ENCODE results near the gene MRPS34.
A peak's percentile ranks its signal among the peaks of the same experiment; 100 is the strongest.

Gene MRPS34

DNA sequence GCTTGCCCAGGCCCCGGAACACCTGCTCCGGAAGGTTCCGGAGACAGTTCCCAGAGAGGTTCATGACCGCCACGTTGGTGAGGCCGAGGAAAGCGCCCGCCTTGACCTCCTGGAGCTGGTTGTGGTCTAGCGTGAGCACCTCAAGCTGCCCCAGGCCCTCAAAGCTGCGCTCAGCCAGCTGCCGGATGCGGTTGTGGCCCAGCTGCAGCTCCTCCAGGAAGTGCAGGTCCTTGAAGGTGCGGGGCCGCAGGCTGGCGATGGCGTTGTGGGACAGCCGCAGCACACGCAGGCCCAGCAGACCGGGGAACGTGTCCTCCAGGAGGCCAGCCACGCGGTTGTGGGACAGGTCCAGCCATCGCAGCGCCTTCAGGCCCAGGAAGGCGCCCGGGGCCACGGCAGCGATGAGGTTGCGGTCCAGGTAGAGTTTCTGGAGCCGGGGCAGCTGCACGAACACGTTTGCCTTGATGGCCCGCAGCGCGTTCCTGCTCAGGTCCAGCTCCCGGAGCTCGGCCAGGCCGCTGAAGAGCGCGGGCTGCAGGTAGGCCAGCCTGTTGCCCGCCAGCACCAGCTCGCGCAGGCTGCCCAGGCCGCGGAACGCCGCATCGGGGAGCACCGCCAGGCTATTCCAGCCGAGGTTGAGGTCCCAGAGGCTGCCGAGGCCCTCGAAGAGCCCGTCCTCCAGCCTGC lies 18.5 kb upstream of the MRPS34 start:
- intact Hi-C loops (cut with micrococcal nuclease), result no loop called here
- no peak overlapping the region for H3K27ac Mint-ChIP-seq
- H3K27me3 Mint-ChIP-seq, result no peaks in the 10 kb centered on the region
- H3K4me3 Mint-ChIP-seq, result no peak overlapping the region
- no peaks in the 10 kb centered on the region for H3K4me1 Mint-ChIP-seq (ENCODE audit: low read depth)
- no peaks in the 10 kb centered on the region for H3K9me3 Mint-ChIP-seq
- H3K36me3 Mint-ChIP-seq (ENCODE audit: low read depth), result peaks cover 64% of the 10 kb centered on the region

DNA sequence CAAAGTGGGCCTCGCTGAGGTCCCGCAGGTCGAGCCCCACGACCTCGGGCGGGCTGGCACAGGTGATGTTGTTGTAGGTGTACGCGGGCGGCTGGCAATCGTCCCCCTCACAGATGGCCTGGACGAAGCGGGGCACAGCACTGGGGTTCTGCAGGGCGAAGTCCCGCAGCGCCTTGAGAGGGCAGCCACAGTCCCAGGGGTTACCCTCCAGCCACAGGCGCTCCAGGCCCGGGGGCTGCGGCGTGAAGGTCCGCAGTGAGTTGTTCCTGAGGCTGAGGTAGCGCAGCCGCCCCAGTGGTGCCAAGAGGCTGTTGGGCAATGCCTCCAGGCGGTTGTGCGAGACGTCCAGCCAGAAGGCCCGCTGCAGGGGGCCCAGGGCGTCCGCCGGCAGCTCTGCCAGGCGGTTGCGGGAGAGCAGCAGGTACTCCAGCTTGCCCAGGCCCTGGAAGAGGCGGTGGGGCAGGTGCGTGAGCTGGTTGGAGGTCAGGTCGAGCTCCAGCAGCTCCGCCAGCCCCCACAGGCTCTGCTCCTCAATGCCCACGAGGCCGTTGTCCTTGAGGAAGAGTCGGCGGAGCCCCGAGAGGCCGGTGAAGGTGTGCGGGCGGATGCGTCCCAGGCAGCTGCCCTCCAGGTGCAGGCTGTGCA lies 17.8 kb upstream of the MRPS34 start:
- Mint-ChIP-seq H3K27ac (no peak overlapping the region), H3K4me1 (ENCODE audit: low read depth) (no peaks in the 10 kb centered on the region), H3K36me3 (ENCODE audit: low read depth) (peaks cover 71% of the 10 kb centered on the region), H3K27me3 (no peaks in the 10 kb centered on the region), H3K9me3 (no peaks in the 10 kb centered on the region), H3K4me3 (no peak overlapping the region)
- intact Hi-C loops (cut with micrococcal nuclease), result no loop called here

DNA sequence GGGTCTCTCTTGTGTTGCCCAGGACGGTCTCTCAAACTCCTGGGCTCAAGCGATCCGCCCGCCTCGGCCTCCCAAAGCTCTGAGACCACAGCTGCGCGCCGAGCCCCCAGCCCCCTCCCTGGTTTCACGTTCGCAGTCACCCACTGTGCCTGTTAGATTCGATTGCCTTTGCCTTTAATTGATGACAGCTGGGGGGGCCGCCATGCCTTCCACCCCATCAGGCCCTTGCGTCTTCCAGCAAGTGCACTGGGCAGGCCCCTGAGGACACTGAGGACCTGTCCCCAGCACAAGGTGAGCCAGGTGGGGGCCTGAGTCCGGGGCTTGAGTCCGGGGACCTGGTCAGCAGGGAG lies 17.3 kb upstream of the MRPS34 start:
- Mint-ChIP-seq H3K36me3 (ENCODE audit: low read depth) (peaks cover 76% of the 10 kb centered on the region), H3K9me3 (no peaks in the 10 kb centered on the region), H3K27me3 (no peaks in the 10 kb centered on the region), H3K4me3 (no peak overlapping the region), H3K27ac (no peak overlapping the region), H3K4me1 (ENCODE audit: low read depth) (peaks cover under 1% of the 10 kb centered on the region)
- intact Hi-C loops (cut with micrococcal nuclease), result no loop called here

DNA sequence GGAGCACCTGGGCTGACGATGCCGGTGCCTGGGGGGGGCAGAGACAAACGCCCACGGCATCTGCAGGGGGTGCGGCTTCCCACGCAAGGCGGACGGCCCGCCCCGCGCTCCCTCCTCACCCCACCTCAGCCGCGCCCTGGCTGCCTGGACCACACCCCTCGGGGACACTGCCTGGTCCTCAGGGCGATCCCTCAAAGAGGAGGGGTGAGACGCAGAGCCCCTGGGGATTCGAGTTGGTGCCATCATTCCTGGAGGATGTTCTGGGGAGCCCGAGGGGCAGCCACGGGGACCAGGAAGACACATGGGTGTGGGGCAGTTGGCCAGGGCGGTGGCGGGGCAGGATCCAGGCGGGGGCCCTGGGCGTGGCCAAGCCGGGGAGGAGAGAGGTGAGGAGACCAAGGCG lies 16.7 kb upstream of the MRPS34 start:
- no peak overlapping the region for H3K27ac Mint-ChIP-seq
- peaks cover 80% of the 10 kb centered on the region for H3K36me3 Mint-ChIP-seq (ENCODE audit: low read depth)
- intact Hi-C loops (cut with micrococcal nuclease), result no loop called here
- no peaks in the 10 kb centered on the region for H3K27me3 Mint-ChIP-seq
- H3K4me1 Mint-ChIP-seq (ENCODE audit: low read depth), result peaks cover 5% of the 10 kb centered on the region
- H3K9me3 Mint-ChIP-seq, result no peaks in the 10 kb centered on the region
- H3K4me3 Mint-ChIP-seq, result no peak overlapping the region

DNA sequence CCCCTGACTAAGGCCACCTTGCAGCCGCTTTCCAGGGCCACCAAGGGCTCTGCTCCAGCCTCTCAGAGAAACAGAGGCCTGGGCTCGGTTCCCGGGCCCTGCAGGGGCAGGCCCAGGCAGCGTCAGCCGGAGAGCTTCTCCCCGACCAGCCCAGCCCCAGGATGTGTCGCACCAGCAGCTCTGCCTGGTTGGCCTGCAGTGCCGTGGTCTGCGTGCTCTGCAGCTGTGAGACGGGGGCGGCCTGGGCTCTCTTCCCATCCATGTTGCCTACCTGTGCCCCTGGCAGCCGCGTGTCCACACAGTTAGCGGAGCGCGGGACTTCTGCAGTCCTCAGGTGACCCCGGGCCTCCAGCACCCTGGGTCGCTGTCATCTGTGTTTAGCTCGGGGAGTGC lies 15.8 kb upstream of the MRPS34 start:
- peaks cover 80% of the 10 kb centered on the region for H3K36me3 Mint-ChIP-seq (ENCODE audit: low read depth)
- H3K4me1 Mint-ChIP-seq (ENCODE audit: low read depth), result peaks cover 13% of the 10 kb centered on the region
- no peak overlapping the region for H3K27ac Mint-ChIP-seq
- intact Hi-C loops (cut with micrococcal nuclease), result no loop called here
- H3K4me3 Mint-ChIP-seq, result no peak overlapping the region
- no peaks in the 10 kb centered on the region for H3K9me3 Mint-ChIP-seq
- no peaks in the 10 kb centered on the region for H3K27me3 Mint-ChIP-seq

DNA sequence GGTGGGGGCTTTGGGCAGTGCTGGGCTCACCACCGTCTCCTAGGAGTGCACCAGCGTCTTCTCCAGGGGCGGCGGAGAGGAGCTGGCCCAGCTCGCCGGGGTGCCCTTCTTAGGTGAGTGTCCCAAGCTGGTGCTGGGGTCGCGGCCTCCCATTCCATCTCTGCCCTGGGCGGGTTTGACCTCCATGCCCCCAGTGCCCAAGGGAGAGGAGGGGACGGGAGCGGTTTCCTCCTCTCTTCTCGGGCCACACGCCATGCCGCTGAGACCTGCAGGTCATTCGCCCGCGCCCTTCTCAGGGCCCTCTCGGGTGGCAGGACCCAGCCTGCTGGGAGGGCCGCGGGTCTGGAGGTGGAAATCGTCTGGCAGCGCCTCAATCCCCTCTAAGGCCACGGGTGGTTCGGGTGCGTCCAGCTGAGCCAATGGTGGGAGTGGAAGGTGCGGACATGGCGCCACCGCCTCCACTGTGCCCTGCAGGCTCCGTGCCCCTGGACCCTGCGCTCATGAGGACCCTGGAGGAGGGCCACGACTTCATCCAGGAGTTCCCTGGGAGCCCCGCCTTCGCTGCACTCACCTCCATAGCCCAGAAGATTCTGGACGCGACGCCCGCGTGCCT lies 15.3 kb upstream of the MRPS34 start:
- Mint-ChIP-seq H3K4me3 (no peak overlapping the region), H3K36me3 (ENCODE audit: low read depth) (peaks cover 80% of the 10 kb centered on the region), H3K27me3 (no peaks in the 10 kb centered on the region), H3K27ac (no peak overlapping the region), H3K9me3 (no peaks in the 10 kb centered on the region), H3K4me1 (ENCODE audit: low read depth) (peaks cover 18% of the 10 kb centered on the region)
- intact Hi-C loops (cut with micrococcal nuclease), result no loop called here

DNA sequence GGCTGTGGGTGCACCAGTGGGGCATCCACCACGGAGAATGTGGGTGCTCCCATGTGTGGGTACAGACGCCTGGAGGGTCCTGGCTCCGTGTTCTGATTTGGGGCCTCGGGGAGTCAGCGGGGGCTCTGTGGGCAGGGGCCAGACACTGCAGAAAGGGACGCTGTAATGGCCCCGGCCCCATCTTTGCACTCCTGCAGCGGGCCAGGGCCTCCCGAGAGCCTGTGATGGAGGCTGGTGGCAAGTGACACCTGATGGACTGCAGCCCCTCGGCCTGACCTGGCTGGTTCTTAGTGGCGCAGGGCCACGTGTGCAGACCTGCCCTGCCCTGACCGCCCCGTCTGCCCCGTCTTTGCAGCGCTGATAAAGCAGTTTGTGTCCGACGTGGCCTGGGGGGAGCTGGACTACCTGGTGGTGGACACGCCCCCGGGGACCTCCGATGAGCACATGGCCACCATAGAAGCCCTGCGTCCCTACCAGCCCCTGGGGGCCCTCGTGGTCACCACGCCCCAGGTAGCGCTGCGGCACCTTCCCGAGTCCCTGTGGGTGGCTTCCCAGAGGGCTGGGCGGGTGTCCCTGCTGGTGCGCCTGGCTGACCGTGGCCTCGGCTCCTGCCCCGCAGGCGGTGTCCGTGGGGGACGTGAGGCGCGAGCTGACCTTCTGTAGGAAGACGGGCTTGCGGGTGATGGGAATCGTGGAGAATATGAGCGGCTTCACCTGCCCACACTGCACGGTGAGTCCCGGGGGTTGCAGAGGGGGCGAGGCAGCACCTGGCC lies 14.6 kb upstream of the MRPS34 start:
- H3K36me3 Mint-ChIP-seq (ENCODE audit: low read depth), result peaks cover 79% of the 10 kb centered on the region
- H3K4me1 Mint-ChIP-seq (ENCODE audit: low read depth), result peaks cover 19% of the 10 kb centered on the region
- no peaks in the 10 kb centered on the region for H3K9me3 Mint-ChIP-seq
- intact Hi-C loops (cut with micrococcal nuclease), result no loop called here
- no peaks in the 10 kb centered on the region for H3K27me3 Mint-ChIP-seq
- H3K4me3 Mint-ChIP-seq, result no peak overlapping the region
- no peak overlapping the region for H3K27ac Mint-ChIP-seq

DNA sequence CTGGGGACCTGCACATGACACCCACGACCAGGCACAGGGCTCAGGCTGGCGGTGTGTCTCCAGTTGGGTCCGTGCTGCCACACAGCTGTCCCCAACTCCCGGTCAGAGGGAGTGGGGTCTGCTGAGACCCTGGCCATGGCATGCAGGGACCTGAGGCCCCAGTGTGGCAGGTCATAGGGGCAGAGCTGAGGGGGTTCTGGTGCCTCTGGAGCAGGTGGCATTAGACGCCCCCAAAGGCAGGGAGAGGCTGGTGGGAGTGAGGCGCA lies 14.1 kb upstream of the MRPS34 start:
- Mint-ChIP-seq H3K36me3 (ENCODE audit: low read depth) (peaks cover 79% of the 10 kb centered on the region), H3K9me3 (no peaks in the 10 kb centered on the region), H3K27me3 (no peaks in the 10 kb centered on the region), H3K27ac (no peak overlapping the region), H3K4me3 (no peak overlapping the region), H3K4me1 (ENCODE audit: low read depth) (peaks cover 19% of the 10 kb centered on the region)
- intact Hi-C loops (cut with micrococcal nuclease), result no loop called here

DNA sequence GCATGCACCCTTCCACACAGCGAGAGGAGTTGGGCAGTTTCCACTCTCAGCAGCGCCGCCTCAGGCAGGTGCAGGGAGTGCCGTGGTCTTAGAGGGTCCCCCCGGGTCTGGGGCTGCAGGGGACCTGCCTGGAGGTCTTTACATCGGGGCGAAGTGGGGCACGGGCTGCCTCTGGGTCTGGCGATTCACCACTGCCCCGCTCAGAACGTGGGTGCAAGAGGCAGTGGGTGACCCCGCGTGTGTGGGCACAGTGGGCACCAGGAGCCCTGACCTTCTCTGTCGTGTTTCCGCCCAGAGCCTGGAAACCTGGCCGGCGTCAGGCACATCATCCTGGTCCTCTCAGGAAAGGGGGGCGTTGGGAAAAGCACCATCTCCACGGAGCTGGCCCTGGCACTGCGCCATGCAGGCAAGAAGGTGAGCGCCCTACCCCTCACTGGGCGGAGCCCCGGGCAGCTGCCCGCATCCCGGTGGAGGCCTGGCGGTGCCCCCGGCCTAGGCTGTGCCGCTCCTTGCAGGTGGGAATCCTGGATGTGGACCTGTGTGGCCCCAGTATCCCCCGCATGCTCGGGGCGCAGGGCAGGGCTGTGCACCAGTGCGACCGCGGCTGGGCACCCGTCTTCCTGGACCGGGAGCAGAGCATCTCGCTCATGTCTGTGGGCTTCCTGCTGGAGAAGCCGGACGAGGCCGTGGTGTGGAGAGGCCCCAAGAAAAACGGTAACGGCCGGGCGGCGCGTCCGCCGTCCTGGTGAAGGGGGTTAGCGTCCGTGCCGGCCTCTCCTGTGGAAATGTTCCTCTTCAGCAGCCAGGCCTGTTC lies 13.5 kb upstream of the MRPS34 start:
- no peaks in the 10 kb centered on the region for H3K27me3 Mint-ChIP-seq
- H3K27ac Mint-ChIP-seq, result no peak overlapping the region
- no peaks in the 10 kb centered on the region for H3K9me3 Mint-ChIP-seq
- H3K4me3 Mint-ChIP-seq, result no peak overlapping the region
- intact Hi-C loops (cut with micrococcal nuclease), result no loop called here
- H3K36me3 Mint-ChIP-seq (ENCODE audit: low read depth), result peaks cover 79% of the 10 kb centered on the region
- peaks cover 24% of the 10 kb centered on the region for H3K4me1 Mint-ChIP-seq (ENCODE audit: low read depth)

DNA sequence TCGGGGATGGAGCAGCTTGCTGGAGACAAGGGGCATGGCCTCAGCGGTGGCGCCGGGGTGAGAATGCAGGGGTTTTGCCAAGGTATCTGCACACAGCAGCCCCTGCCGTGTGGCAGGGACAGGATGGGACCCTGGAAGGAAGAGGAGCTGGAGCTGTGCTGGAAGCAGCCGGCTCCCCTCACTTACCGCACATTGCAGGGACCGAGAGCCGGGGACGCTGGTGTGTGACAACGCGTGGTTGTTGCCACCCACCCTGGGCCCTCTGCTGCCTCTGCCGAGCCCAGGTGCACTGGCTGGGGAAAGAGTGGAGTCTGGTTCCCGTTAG lies 12.9 kb upstream of the MRPS34 start:
- H3K4me3 Mint-ChIP-seq, result no peak overlapping the region
- H3K36me3 Mint-ChIP-seq (ENCODE audit: low read depth), result peaks cover 79% of the 10 kb centered on the region
- peaks cover 31% of the 10 kb centered on the region for H3K4me1 Mint-ChIP-seq (ENCODE audit: low read depth)
- no peaks in the 10 kb centered on the region for H3K9me3 Mint-ChIP-seq
- no peak overlapping the region for H3K27ac Mint-ChIP-seq
- H3K27me3 Mint-ChIP-seq, result no peaks in the 10 kb centered on the region
- intact Hi-C loops (cut with micrococcal nuclease), result no loop called here

DNA sequence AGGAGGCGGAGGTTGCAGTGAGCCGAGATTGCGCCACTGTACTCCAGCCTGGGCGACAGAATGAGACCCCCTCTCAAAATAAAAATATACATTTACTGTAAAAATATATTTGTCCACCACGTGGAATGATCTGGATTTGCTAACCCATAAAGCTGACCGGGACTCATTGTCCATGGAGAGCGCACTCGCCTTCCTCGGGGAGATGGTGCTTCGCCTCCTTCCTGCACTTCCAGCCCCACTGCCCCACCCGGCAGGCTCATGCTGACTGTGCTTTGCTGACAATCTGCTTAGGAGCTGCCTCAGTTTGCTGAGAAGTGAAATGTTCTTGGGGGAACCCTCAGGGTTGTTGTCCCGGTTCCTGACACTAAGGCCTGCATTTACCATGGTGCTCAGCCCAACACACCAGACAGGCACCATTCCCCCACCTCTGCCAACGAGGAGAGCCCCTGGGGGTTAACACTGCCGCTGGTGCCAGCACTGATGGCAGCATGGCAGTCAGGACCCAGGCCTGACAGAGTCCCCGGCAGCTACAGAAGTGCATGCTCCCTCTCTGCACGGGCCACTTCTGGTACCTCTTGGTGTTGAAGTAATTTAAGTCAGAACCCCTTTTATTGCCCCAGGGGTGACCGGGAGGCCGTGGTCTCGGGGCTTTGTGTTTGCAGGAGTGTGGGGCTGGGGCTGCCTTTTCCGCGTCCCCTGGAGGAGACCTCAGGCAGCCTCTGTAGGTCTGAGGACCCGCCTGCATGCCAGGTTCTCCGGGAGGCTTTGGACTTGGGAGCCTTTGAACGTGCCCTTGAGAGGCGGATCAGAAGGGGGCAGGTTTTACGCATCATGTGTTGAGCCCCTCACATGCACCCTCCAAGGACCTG lies 12.3 kb upstream of the MRPS34 start:
- no peaks in the 10 kb centered on the region for H3K9me3 Mint-ChIP-seq
- peaks cover 33% of the 10 kb centered on the region for H3K4me1 Mint-ChIP-seq (ENCODE audit: low read depth)
- no peaks in the 10 kb centered on the region for H3K27me3 Mint-ChIP-seq
- no peak overlapping the region for H3K4me3 Mint-ChIP-seq
- H3K36me3 Mint-ChIP-seq (ENCODE audit: low read depth), result peaks cover 78% of the 10 kb centered on the region
- intact Hi-C loops (cut with micrococcal nuclease), result no loop called here
- no peak overlapping the region for H3K27ac Mint-ChIP-seq

DNA sequence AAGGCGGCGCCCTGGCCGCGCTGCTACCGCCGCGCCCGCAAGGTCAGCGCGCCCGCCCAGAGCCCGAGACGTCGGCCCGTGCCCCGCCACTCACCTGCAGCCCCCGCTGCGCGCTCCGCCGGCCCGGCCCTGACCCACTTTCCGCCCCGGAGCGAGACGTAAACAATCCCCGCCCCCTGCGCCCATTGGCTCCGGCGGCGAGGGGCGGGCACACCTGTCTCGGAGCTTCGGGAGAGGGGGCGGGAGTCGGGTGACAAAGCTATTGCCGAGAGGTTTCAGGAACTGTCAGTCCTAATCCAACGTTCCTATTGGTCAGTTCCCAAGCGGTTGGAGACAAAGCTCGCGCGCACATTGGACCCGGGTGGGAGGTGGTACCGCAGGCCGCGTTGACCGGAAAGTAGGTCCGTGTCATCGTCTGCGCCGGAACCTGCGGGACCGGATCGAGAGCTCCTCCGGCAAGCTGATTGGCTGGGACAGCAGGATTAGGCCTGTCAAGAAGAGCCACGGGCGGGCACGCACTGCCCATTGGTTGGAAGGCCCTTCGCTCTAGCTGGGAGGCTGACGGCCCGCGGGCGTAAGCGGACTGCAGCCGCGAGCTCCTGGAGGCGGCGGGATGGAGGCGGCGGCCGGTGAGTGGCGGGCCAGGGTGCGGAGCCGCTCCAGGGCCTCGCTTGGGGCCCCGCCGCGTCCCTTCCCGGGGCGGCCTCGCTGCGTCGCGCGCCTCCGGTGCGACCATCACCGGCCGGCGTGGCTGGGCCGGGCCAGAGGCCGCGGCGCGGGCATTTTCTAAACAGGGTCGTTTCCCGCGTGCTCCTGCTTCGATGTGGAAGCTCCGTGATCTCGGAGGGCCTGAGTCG lies 9.7 kb upstream of the MRPS34 start, which contains the start of the genes NUBP2 and SPSB3:
Gene NUBP2 (plus strand): TSS at position 553 of the 857 bp plus-strand sequence. CDS start 61 bp downstream, at position 614.
Gene SPSB3 (minus strand): TSS at position 164 of the 857 bp plus-strand sequence. CDS start 1,088 bp downstream, outside the sequence.
- intact Hi-C loops (cut with micrococcal nuclease), result loop anchor here (1.0 kb wide), 1 partner anchor 9 kb away; the partner anchor contains the start of gene MRPS34
- Mint-ChIP-seq H3K27ac (peak within 1 kb of the TSS; percentile 84), H3K27me3 (no peaks in the 10 kb centered on the region), H3K4me1 (ENCODE audit: low read depth) (peaks cover 44% of the 10 kb centered on the region), H3K9me3 (no peaks in the 10 kb centered on the region), H3K4me3 (peak within 1 kb of the TSS; percentile 85), H3K36me3 (ENCODE audit: low read depth) (peaks cover 78% of the 10 kb centered on the region)

Measured in dendritic cell treated with granulocyte-macrophage colony-stimulating factor and Interleukin-4, amounts not matched to agents 40 ng/mL and 50 ng/mL, for 4 days (primary cell).